SK-N-SH treated with all-trans-retinoic acid at 6 μM for 48 hours (cell line): Measurements from ENCODE around the gene PTBP3.

Experiments used
- CREB5 ChIP-seq: fragments of 250-450 bp; sonication (Bioruptor Pico); IDR thresholded peaks from 2 replicates; pipeline ENCODE4 v1.5.1; 2020; ENCODE audit warnings: low read depth, mild to moderate bottlenecking, moderate library complexity
- PATZ1 ChIP-seq: fragments of 250-450 bp; sonication (Bioruptor Pico); IDR thresholded peaks from 2 replicates; pipeline ENCODE4 v1.8.0; 2020; ENCODE audit warnings: mild to moderate bottlenecking, moderate library complexity, borderline replicate concordance
- TSHZ2 ChIP-seq: fragments of 250-450 bp; sonication (Bioruptor Pico); IDR thresholded peaks from 2 replicates; pipeline ENCODE4 v1.5.0; 2020; ENCODE audit warnings: mild to moderate bottlenecking, moderate library complexity
- ZC3H10 ChIP-seq: fragments of 250-450 bp; sonication (Bioruptor Pico); IDR thresholded peaks from 2 replicates; pipeline ENCODE4 v1.5.1; 2021; ENCODE audit warnings: mild to moderate bottlenecking, moderate library complexity
- ZFP3 ChIP-seq: fragments of 250-450 bp; sonication (Bioruptor Pico); IDR thresholded peaks from 2 replicates; pipeline ENCODE4 v1.5.0; 2020; ENCODE audit warnings: mild to moderate bottlenecking, moderate library complexity
- ZFP30 ChIP-seq: fragments of 450-650 bp; formaldehyde crosslinking; IDR thresholded peaks from 2 replicates; pipeline ENCODE4 v1.5.0; 2022; ENCODE audit warnings: mild to moderate bottlenecking, moderate library complexity
- ZNF70 ChIP-seq: fragments of 450-650 bp; formaldehyde crosslinking; IDR thresholded peaks from 2 replicates; pipeline ENCODE4 v1.5.0; 2020; ENCODE audit warnings: mild to moderate bottlenecking, moderate library complexity

- TF ChIP-seq CREB5 (CRISPR knock-in tag) = no peak
- TF ChIP-seq PATZ1 (CRISPR knock-in tag) = no peak
- no peak for TF ChIP-seq ZNF70 (CRISPR knock-in tag)
- TF ChIP-seq TSHZ2 (CRISPR knock-in tag) = no peak
- no peak for TF ChIP-seq ZC3H10 (CRISPR knock-in tag)
- no peak for TF ChIP-seq ZFP3 (CRISPR knock-in tag)
- TF ChIP-seq ZFP30 (CRISPR knock-in tag) = no peak
These were observed 84.7 kb downstream of the PTBP3 start for GRCh38 chr9:112248722-112249121.
